Measurements from ENCODE around the gene DIS3L2.

DIS3L2 gene

GRCh38 chr2:232276733-232277313, 315.3 kb downstream of the DIS3L2 start:
- no peak for DNase-seq (ENCODE audit: extremely low spot score)
- ChIA-PET POLR2A (interaction anchor here (1.2 kb wide), 1 partner anchor 8 kb away, joined by 3 read pairs; no protein-coding TSS in a partner anchor), CTCF (no interaction called here)

GRCh38 chr2:232278534-232278933, 317.0 kb downstream of the DIS3L2 start:
- TF ChIP-seq NFRKB (IDR thresholded peaks at IDR 0.05) (no peak), ARNT (IDR thresholded peaks at IDR 0.05) (no peak), ZNF384 (IDR thresholded peaks at IDR 0.05) (no peak), SP1 (IDR thresholded peaks at IDR 0.05) (no peak), FOXK2 (IDR thresholded peaks at IDR 0.05) (no peak), L3MBTL2 (conservative IDR thresholded peaks at IDR 0.05) (no peak), HDGF (IDR thresholded peaks at IDR 0.05; ENCODE audit: borderline replicate concordance) (no peak), CTBP1 (IDR thresholded peaks at IDR 0.05; ENCODE audit: borderline replicate concordance) (no peak), LEF1 (IDR thresholded peaks at IDR 0.05; ENCODE audit: borderline replicate concordance) (no peak), SUZ12 (IDR thresholded peaks at IDR 0.05) (no peak), ELF4 (IDR thresholded peaks at IDR 0.05) (no peak), FOXM1 (IDR thresholded peaks at IDR 0.05; ENCODE audit: borderline replicate concordance) (no peak), FOXA1 (IDR thresholded peaks at IDR 0.05) (no peak), BHLHE40 (IDR thresholded peaks at IDR 0.05; ENCODE audit: borderline replicate concordance) (no peak), TARDBP (IDR thresholded peaks at IDR 0.05) (no peak), PKNOX1 (IDR thresholded peaks at IDR 0.05) (no peak)
- no peak for DNase-seq (ENCODE audit: extremely low spot score)
- CTCF ChIA-PET = no interaction called here
- POLR2A ChIA-PET = no interaction called here

More at GRCh38 chr2:232276733-232277313, 315.3 kb downstream of the DIS3L2 start:
- TF ChIP-seq NFRKB (IDR thresholded peaks at IDR 0.05) (no peak), FOXK2 (IDR thresholded peaks at IDR 0.05) (no peak), ZNF384 (IDR thresholded peaks at IDR 0.05) (no peak), SUZ12 (IDR thresholded peaks at IDR 0.05) (no peak), ELF4 (IDR thresholded peaks at IDR 0.05) (no peak)

GRCh38 chr2:232280341-232280740, 318.8 kb downstream of the DIS3L2 start:
- TF ChIP-seq LEF1 (IDR thresholded peaks at IDR 0.05; ENCODE audit: borderline replicate concordance) (no peak), FOXM1 (IDR thresholded peaks at IDR 0.05; ENCODE audit: borderline replicate concordance) (no peak), FOXA1 (IDR thresholded peaks at IDR 0.05) (no peak), L3MBTL2 (conservative IDR thresholded peaks at IDR 0.05) (no peak), HDGF (IDR thresholded peaks at IDR 0.05; ENCODE audit: borderline replicate concordance) (no peak), FOXK2 (IDR thresholded peaks at IDR 0.05) (no peak), ELF4 (IDR thresholded peaks at IDR 0.05) (no peak), CTBP1 (IDR thresholded peaks at IDR 0.05; ENCODE audit: borderline replicate concordance) (no peak)
- POLR2A ChIA-PET = no interaction called here
- CTCF ChIA-PET = interaction anchor here (1.0 kb wide), 1 partner anchor 12 kb away, joined by 3 read pairs; no protein-coding TSS in a partner anchor
- no peak for DNase-seq (ENCODE audit: extremely low spot score)

GRCh38 chr2:232281858-232282507, 320.5 kb downstream of the DIS3L2 start:
- DNase-seq (ENCODE audit: extremely low spot score) = no peak
- POLR2A ChIA-PET = no interaction called here
- CTCF ChIA-PET = no interaction called here
- TF ChIP-seq ARNT (IDR thresholded peaks at IDR 0.05) (no peak), FOXM1 (IDR thresholded peaks at IDR 0.05; ENCODE audit: borderline replicate concordance) (no peak), SP1 (IDR thresholded peaks at IDR 0.05) (no peak), FOXA1 (IDR thresholded peaks at IDR 0.05) (no peak), FOXK2 (IDR thresholded peaks at IDR 0.05) (no peak), PKNOX1 (IDR thresholded peaks at IDR 0.05) (no peak), SUZ12 (IDR thresholded peaks at IDR 0.05) (no peak)

- DNase-seq (ENCODE audit: extremely low spot score) = no peak
- TF ChIP-seq BHLHE40 (IDR thresholded peaks at IDR 0.05; ENCODE audit: borderline replicate concordance) = no peak
- TF ChIP-seq FOXM1 (IDR thresholded peaks at IDR 0.05; ENCODE audit: borderline replicate concordance) = no peak
- TF ChIP-seq SUZ12 (IDR thresholded peaks at IDR 0.05) = no peak
- no peak for TF ChIP-seq L3MBTL2 (conservative IDR thresholded peaks at IDR 0.05)
- TF ChIP-seq FOXA1 (IDR thresholded peaks at IDR 0.05) = no peak
- no peak for TF ChIP-seq HDGF (IDR thresholded peaks at IDR 0.05; ENCODE audit: borderline replicate concordance)
- TF ChIP-seq FOXK2 (IDR thresholded peaks at IDR 0.05) = no peak
- TF ChIP-seq SP1 (IDR thresholded peaks at IDR 0.05) = no peak
- CTCF ChIA-PET = interaction anchor here (1.0 kb wide), 1 partner anchor 10 kb away, joined by 4 read pairs; no protein-coding TSS in a partner anchor
- POLR2A ChIA-PET = no interaction called here
Measured at GRCh38 chr2:232282508-232283055, 321.1 kb downstream of the DIS3L2 start.

- TF ChIP-seq L3MBTL2 (conservative IDR thresholded peaks at IDR 0.05) (no peak), SP1 (IDR thresholded peaks at IDR 0.05) (no peak), LEF1 (IDR thresholded peaks at IDR 0.05; ENCODE audit: borderline replicate concordance) (no peak), SUZ12 (IDR thresholded peaks at IDR 0.05) (no peak), CTBP1 (IDR thresholded peaks at IDR 0.05; ENCODE audit: borderline replicate concordance) (no peak), BHLHE40 (IDR thresholded peaks at IDR 0.05; ENCODE audit: borderline replicate concordance) (no peak), FOXM1 (IDR thresholded peaks at IDR 0.05; ENCODE audit: borderline replicate concordance) (no peak), FOXK2 (IDR thresholded peaks at IDR 0.05) (no peak), ARNT (IDR thresholded peaks at IDR 0.05) (no peak)
- DNase-seq (ENCODE audit: extremely low spot score) = peak; percentile 18
- POLR2A ChIA-PET = no interaction called here
- CTCF ChIA-PET = interaction anchor here (1.0 kb wide), 1 partner anchor 380 kb away, joined by 3 read pairs; no protein-coding TSS in a partner anchor
Measured at GRCh38 chr2:232286001-232286868, 324.7 kb downstream of the DIS3L2 start.

Measured in HEK293T (cell line).